ENCODE measurements around the gene ASTN2.

DNA sequence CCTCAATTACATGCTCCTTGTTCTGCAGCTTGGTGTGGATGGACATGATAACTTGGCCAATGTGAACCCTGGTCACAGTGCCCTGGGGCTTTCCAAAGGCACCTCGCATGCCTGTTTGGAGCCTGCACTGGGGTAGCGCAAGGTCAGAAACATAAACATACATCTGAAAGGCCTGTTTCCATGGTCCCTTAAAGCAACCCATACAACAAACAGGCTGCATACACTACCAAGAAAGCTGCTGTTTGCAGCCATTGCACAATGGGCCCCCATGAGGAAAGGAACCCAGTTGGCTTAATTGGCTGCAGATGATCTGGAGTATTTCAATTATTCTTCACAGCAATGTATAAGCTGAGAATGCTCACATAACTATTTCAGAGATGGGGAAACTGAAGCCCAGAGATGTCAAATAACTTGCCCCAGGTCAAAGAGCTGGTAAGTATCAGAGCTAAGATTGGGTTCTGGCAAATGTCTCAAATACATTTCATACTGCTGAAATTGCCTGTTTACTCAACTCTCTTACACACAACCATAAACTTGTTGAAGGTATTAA is 233.9 kb downstream of the ASTN2 start:
- TF ChIP-seq CTCF (IDR thresholded peaks at IDR 0.05) (no peak), POLR2A (IDR thresholded peaks at IDR 0.05) (no peak)
